Measurements from ENCODE around the gene TLE3. TPM values are rescaled to one million over a fixed set of nuclear protein-coding genes. Genes with fewer than 3 reads are reported as not detected.

The TLE3 gene
- total RNA-seq, 1 donor from 2014 or later = 109 TPM

- Mint-ChIP-seq H3K4me1 (ENCODE audit: unreplicated experiment) (peaks cover 68% of the 10 kb centered on the region), H3K4me3 (peak overlapping the region; percentile 97), H3K9me3 (no peaks in the 10 kb centered on the region), H3K36me3 (peaks cover 42% of the 10 kb centered on the region), H3K27me3 (no peaks in the 10 kb centered on the region), H3K27ac (peak overlapping the region; percentile 92)
- TF ChIP-seq CTCF (conservative IDR thresholded peaks at IDR 0.05) = no peak
- no peak for DNase-seq (ENCODE audit: extremely low spot score, unreplicated experiment)
Measured at GRCh38 chr15:70092464-70093027, 5.2 kb downstream of the TLE3 start.

DNA sequence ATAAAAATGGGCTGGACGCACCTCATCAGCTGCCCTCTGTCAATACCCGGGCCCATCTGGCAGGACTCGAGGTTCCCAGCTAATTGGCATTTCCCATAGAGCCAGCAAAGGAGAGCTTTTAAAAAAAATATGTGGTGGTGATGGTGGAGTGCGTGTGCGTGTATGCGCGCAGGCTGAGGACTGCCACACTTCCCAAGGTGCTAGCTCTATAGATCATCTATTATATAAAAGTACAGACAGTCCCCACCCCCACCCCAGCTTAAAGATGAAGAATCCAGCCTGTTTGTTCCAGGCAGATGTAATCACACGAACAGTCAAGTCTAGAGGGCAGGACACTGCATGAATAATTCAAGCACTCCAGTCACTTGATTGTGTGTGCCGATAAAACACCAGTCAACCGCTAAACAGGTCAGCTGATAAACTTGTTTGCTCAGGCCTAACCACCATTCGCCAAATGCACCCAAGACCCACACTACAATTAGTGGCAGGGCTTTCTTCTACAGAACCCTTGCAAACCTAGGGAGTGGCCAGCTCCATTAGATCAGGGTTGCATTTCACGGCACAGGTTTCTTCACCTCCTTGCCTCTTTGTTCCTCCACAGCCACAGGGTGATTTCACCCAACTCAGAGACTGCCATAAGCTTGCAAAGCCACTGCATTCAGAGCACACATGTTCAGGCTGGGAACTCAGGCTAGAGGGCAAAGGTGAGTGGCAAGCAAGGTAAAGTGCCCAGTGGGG lies 5.8 kb downstream of the TLE3 start:
- H3K9me3 Mint-ChIP-seq = no peaks in the 10 kb centered on the region
- TF ChIP-seq CTCF (conservative IDR thresholded peaks at IDR 0.05) = no peak
- H3K4me3 Mint-ChIP-seq = peak overlapping the region; percentile 97
- no peak for DNase-seq (ENCODE audit: extremely low spot score, unreplicated experiment)
- peak overlapping the region; percentile 92 for H3K27ac Mint-ChIP-seq
- H3K36me3 Mint-ChIP-seq = peaks cover 48% of the 10 kb centered on the region
- peaks cover 73% of the 10 kb centered on the region for H3K4me1 Mint-ChIP-seq (ENCODE audit: unreplicated experiment)
- no peaks in the 10 kb centered on the region for H3K27me3 Mint-ChIP-seq

GRCh38 chr15:70090436-70091296 lies 7.1 kb downstream of the TLE3 start:
- Mint-ChIP-seq H3K4me3 (peak overlapping the region; percentile 66), H3K9me3 (no peaks in the 10 kb centered on the region), H3K27me3 (no peaks in the 10 kb centered on the region), H3K36me3 (peaks cover 59% of the 10 kb centered on the region), H3K27ac (no peak overlapping the region), H3K4me1 (ENCODE audit: unreplicated experiment) (peaks cover 83% of the 10 kb centered on the region)
- no peak for TF ChIP-seq CTCF (conservative IDR thresholded peaks at IDR 0.05)
- no peak for DNase-seq (ENCODE audit: extremely low spot score, unreplicated experiment)

GRCh38 chr15:70089692-70089971 lies 8.1 kb downstream of the TLE3 start:
- no peak for TF ChIP-seq CTCF (conservative IDR thresholded peaks at IDR 0.05)
- H3K27ac Mint-ChIP-seq = peak overlapping the region; percentile 57
- H3K4me1 Mint-ChIP-seq (ENCODE audit: unreplicated experiment) = peaks cover 84% of the 10 kb centered on the region
- H3K4me3 Mint-ChIP-seq = peak overlapping the region; percentile 66
- no peaks in the 10 kb centered on the region for H3K27me3 Mint-ChIP-seq
- peaks cover 61% of the 10 kb centered on the region for H3K36me3 Mint-ChIP-seq
- DNase-seq (ENCODE audit: extremely low spot score, unreplicated experiment) = no peak
- H3K9me3 Mint-ChIP-seq = no peaks in the 10 kb centered on the region

GRCh38 chr15:70088887-70089691 lies 8.6 kb downstream of the TLE3 start:
- Mint-ChIP-seq H3K4me1 (ENCODE audit: unreplicated experiment) (peaks cover 84% of the 10 kb centered on the region), H3K27me3 (no peaks in the 10 kb centered on the region), H3K9me3 (no peaks in the 10 kb centered on the region), H3K27ac (peak overlapping the region; percentile 58), H3K4me3 (peak overlapping the region; percentile 65), H3K36me3 (peaks cover 63% of the 10 kb centered on the region)
- TF ChIP-seq CTCF (conservative IDR thresholded peaks at IDR 0.05) = no peak
- DNase-seq (ENCODE audit: extremely low spot score, unreplicated experiment) = no peak
